ENCODE measurements around the gene NAV2. TPM values are rescaled to one million over a fixed set of nuclear protein-coding genes. Genes with fewer than 3 reads are reported as not detected.

Gene NAV2
- total RNA-seq, 1 experiment from 2014 or later: 2.1 TPM

DNA sequence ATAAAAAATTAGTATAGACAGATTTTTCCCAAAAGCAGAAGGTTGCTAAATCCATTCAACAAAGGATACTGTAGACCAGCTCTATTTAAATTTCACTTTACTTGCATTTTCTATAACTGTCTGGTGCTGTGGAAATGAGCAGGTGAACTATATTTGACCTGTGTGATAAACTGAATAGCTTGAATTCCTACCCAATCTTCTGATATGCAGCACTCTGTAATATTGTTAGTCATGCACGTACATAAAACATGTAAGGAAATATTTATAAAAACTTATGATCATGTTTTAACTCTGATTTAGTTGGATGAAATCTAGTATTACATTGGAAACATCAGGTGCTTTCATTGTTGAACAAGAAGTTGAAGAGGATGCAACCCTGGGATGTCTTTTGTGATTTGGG lies 234.0 kb downstream of the NAV2 start (continued):
- TF ChIP-seq, protein P1, sequence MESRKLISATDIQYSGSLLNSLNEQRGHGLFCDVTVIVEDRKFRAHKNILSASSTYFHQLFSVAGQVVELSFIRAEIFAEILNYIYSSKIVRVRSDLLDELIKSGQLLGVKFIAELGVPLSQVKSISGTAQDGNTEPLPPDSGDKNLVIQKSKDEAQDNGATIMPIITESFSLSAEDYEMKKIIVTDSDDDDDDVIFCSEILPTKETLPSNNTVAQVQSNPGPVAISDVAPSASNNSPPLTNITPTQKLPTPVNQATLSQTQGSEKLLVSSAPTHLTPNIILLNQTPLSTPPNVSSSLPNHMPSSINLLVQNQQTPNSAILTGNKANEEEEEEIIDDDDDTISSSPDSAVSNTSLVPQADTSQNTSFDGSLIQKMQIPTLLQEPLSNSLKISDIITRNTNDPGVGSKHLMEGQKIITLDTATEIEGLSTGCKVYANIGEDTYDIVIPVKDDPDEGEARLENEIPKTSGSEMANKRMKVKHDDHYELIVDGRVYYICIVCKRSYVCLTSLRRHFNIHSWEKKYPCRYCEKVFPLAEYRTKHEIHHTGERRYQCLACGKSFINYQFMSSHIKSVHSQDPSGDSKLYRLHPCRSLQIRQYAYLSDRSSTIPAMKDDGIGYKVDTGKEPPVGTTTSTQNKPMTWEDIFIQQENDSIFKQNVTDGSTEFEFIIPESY (IDR thresholded peaks at IDR 0.05; ENCODE audit: extremely low read depth, insufficient replicate concordance, low read length): no peak

DNA sequence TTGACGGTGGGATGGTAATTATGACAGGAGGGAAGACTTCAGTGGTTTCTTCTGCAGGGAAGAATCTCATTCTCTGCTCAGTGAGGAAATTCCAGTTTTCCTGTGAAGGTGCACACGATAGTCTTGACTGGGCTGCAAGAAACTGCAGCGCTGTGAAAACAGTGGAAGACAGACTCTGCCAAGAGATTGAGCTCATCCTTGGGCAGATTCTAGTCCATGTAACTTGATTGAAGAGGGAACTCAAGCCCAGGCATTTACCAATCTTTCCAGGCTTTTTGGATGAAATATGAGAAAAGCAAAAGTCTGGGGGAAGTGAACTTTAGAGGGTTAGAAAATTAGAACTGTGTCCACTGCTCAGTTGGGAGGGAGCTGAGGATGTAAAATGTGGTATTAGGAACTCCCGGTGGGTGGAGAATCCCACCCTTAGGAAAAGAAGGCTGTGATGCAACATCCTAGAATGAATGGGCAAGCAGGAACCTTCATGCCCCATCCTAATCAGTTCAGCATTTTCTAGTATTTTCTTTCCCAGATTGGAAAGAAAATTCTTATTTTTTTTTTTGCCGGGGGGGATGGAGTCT lies 235.0 kb downstream of the NAV2 start:
- TF ChIP-seq JUND (IDR thresholded peaks at IDR 0.05) (no peak), SP1 (IDR thresholded peaks at IDR 0.05; ENCODE audit: low read depth) (no peak), POLR2A (IDR thresholded peaks at IDR 0.05; ENCODE audit: borderline replicate concordance, extremely low read depth, insufficient read depth, insufficient read length) (no peak), SRF (IDR thresholded peaks at IDR 0.05; ENCODE audit: low read depth) (no peak), EZH2phosphoT487 (IDR thresholded peaks at IDR 0.05; ENCODE audit: borderline replicate concordance) (no peak), RAD21 (IDR thresholded peaks at IDR 0.05; ENCODE audit: low read depth) (no peak), EZH2 (IDR thresholded peaks at IDR 0.05) (no peak), SIN3A (IDR thresholded peaks at IDR 0.05; ENCODE audit: low read depth) (no peak), EGR1 (IDR thresholded peaks at IDR 0.05; ENCODE audit: low read depth) (no peak), FOSL1 (IDR thresholded peaks at IDR 0.05; ENCODE audit: low read depth) (no peak), POLR2AphosphoS5 (IDR thresholded peaks at IDR 0.05; ENCODE audit: low read depth, low read length) (no peak), CEBPB (IDR thresholded peaks at IDR 0.05; ENCODE audit: low read depth) (no peak), ZFX (IDR thresholded peaks at IDR 0.05) (no peak), TCF7L2 (IDR thresholded peaks at IDR 0.05; ENCODE audit: borderline replicate concordance, extremely low read depth, insufficient read depth, insufficient read length) (no peak), ZNF274 (IDR thresholded peaks at IDR 0.05; ENCODE audit: low read depth, low read length) (no peak), YY1 (IDR thresholded peaks at IDR 0.05; ENCODE audit: extremely low read depth, insufficient replicate concordance, low read depth, low read length) (no peak)
- TF ChIP-seq, protein P1 (IDR thresholded peaks at IDR 0.05; ENCODE audit: extremely low read depth, insufficient replicate concordance, low read length): no peak
- TF ChIP-seq, protein P2, sequence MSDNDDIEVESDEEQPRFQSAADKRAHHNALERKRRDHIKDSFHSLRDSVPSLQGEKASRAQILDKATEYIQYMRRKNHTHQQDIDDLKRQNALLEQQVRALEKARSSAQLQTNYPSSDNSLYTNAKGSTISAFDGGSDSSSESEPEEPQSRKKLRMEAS (IDR thresholded peaks at IDR 0.05): no peak
- TF ChIP-seq, protein P3, sequence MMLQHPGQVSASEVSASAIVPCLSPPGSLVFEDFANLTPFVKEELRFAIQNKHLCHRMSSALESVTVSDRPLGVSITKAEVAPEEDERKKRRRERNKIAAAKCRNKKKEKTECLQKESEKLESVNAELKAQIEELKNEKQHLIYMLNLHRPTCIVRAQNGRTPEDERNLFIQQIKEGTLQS (IDR thresholded peaks at IDR 0.05): no peak
- TF ChIP-seq, protein P4, sequence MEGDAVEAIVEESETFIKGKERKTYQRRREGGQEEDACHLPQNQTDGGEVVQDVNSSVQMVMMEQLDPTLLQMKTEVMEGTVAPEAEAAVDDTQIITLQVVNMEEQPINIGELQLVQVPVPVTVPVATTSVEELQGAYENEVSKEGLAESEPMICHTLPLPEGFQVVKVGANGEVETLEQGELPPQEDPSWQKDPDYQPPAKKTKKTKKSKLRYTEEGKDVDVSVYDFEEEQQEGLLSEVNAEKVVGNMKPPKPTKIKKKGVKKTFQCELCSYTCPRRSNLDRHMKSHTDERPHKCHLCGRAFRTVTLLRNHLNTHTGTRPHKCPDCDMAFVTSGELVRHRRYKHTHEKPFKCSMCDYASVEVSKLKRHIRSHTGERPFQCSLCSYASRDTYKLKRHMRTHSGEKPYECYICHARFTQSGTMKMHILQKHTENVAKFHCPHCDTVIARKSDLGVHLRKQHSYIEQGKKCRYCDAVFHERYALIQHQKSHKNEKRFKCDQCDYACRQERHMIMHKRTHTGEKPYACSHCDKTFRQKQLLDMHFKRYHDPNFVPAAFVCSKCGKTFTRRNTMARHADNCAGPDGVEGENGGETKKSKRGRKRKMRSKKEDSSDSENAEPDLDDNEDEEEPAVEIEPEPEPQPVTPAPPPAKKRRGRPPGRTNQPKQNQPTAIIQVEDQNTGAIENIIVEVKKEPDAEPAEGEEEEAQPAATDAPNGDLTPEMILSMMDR (IDR thresholded peaks at IDR 0.05 in 2 of 3, conservative IDR thresholded peaks at IDR 0.05 in 1 of 3; ENCODE audit: borderline replicate concordance in 1 of 3, insufficient read depth in 1 of 3, low read depth in 2 of 3, low read length in 2 of 3): no peak
- DNase-seq (ENCODE audit: low read depth, low spot score) (no peak), ATAC-seq (no peak)
- no peaks in the 10 kb centered on the region for H4K20me1 ChIP-seq (ENCODE audit: insufficient read depth)
- no peak overlapping the region for H3K4me2 ChIP-seq (ENCODE audit: low read length)
- H3K27ac ChIP-seq (ENCODE audit: low read depth, low read length): no peak overlapping the region
- no peak overlapping the region for H3K9ac ChIP-seq (ENCODE audit: low read length)
- H2AFZ ChIP-seq (ENCODE audit: low read depth, low read length, poor library complexity, severe bottlenecking): no peak overlapping the region
- RAD21 ChIA-PET (ENCODE audit: low non-redundant PET in 1 of 2, low total read pairs in 2 of 2, uncharacterized antibody in 2 of 2, unreplicated experiment in 2 of 2): no interaction called here
- no peaks in the 10 kb centered on the region; the same call in none of the 2 replicates for H3K27me3 ChIP-seq (ENCODE audit: insufficient read depth, low read length)
- no peaks in the 10 kb centered on the region for H3K9me3 ChIP-seq (ENCODE audit: control insufficient read depth in 1 of 2, insufficient read depth in 1 of 2, low read depth in 1 of 2, low read length in 2 of 2)
- H3K4me3 ChIP-seq (replicated peaks in 1 of 2; ENCODE audit: low read depth in 1 of 2, low read length in 2 of 2): no peak overlapping the region
- H3K4me1 ChIP-seq (ENCODE audit: control insufficient read depth in 1 of 2, insufficient read depth in 2 of 2, low read length in 2 of 2): peaks cover 0 to 2% of the 10 kb centered on the region in 2 experiments; a peak in 1 of 4 replicates
- POLR2A ChIA-PET: no interaction called here
- intact Hi-C loops (cut with micrococcal nuclease): no loop called here
- BruUV-seq (replicated peaks): no TSS peak
- H3K9me2 ChIP-seq (ENCODE audit: insufficient read depth): no peaks in the 10 kb centered on the region
- no peaks in the 10 kb centered on the region for H3K36me3 ChIP-seq (ENCODE audit: control insufficient read depth in 1 of 2, insufficient read depth in 2 of 2, low read length in 2 of 2)
- H3K79me2 ChIP-seq (ENCODE audit: insufficient read depth, low read length): no peaks in the 10 kb centered on the region
- CTCF ChIA-PET: interaction anchor here (1.2 kb wide), 1 partner anchor 181 kb away, joined by 3 read pairs; no protein-coding TSS in a partner anchor

Data from HCT116 (cell line).